ENCODE results near the gene KCNV2.
"Not testable (repeated sequence)": the region's sequence is repeated elsewhere in the genome, so short reads cannot be mapped to it uniquely, and the experiment has no call there.

The KCNV2 gene

GRCh38 chr9:2717385-2717784 lies at the start of gene KCNV2:
Gene KCNV2 (plus strand): TSS chr9:2717510. CDS start chr9:2717740, 230 bp downstream.
- DNase-seq: no peak

GRCh38 chr9:2673161-2673560 lies 44.1 kb upstream of the KCNV2 start:
- no peak for DNase-seq

- no peak for DNase-seq
Measured at GRCh38 chr9:2674141-2674824, 43.0 kb upstream of the KCNV2 start.

- no peak for DNase-seq
Measured at GRCh38 chr9:2675834-2676233, 41.5 kb upstream of the KCNV2 start.

GRCh38 chr9:2676466-2676865 lies 40.8 kb upstream of the KCNV2 start:
- DNase-seq: no peak

GRCh38 chr9:2677915-2678889 lies 39.1 kb upstream of the KCNV2 start:
- DNase-seq: no peak

GRCh38 chr9:2679011-2679410 lies 38.3 kb upstream of the KCNV2 start:
- DNase-seq: no peak

GRCh38 chr9:2681981-2682380 lies 35.3 kb upstream of the KCNV2 start:
- no peak for DNase-seq

GRCh38 chr9:2686911-2687310 lies 30.4 kb upstream of the KCNV2 start:
- no peak for DNase-seq

- DNase-seq: no peak
Measured at GRCh38 chr9:2688636-2689035, 28.7 kb upstream of the KCNV2 start.

- no peak for DNase-seq
Measured at GRCh38 chr9:2691212-2691611, 26.1 kb upstream of the KCNV2 start.

GRCh38 chr9:2691626-2692025 lies 25.7 kb upstream of the KCNV2 start:
- DNase-seq: no peak

- DNase-seq: no peak
Measured at GRCh38 chr9:2693056-2693455, 24.3 kb upstream of the KCNV2 start.

- DNase-seq: no peak
Measured at GRCh38 chr9:2697492-2697891, 19.8 kb upstream of the KCNV2 start.

- no peak for DNase-seq
Measured at GRCh38 chr9:2700398-2700797, 16.9 kb upstream of the KCNV2 start.

- no peak for DNase-seq
Measured at GRCh38 chr9:2700909-2701550, 16.3 kb upstream of the KCNV2 start.

- DNase-seq: no peak
Measured at GRCh38 chr9:2704504-2704903, 12.8 kb upstream of the KCNV2 start.

GRCh38 chr9:2707256-2707655 lies 10.1 kb upstream of the KCNV2 start:
- not testable (repeated sequence) for DNase-seq

GRCh38 chr9:2709645-2710101 lies 7.6 kb upstream of the KCNV2 start:
- no peak for DNase-seq

- no peak for DNase-seq
Measured at GRCh38 chr9:2711716-2712115, 5.6 kb upstream of the KCNV2 start.

- no peak for DNase-seq
Measured at GRCh38 chr9:2718001-2718697, 839 bp downstream of the KCNV2 start.

- DNase-seq: no peak
Measured at GRCh38 chr9:2718698-2719033, 1.4 kb downstream of the KCNV2 start.

- DNase-seq: no peak
Measured at GRCh38 chr9:2720179-2720654, 2.9 kb downstream of the KCNV2 start.
